ENCODE data around the gene SMARCAL1. TPM values are rescaled to one million over a fixed set of nuclear protein-coding genes. Genes with fewer than 3 reads are reported as not detected.
A peak's percentile ranks its signal among the peaks of the same experiment; 100 is the strongest.

The SMARCAL1 gene
- polyA plus RNA-seq, 1 experiment: 28.6 TPM

DNA sequence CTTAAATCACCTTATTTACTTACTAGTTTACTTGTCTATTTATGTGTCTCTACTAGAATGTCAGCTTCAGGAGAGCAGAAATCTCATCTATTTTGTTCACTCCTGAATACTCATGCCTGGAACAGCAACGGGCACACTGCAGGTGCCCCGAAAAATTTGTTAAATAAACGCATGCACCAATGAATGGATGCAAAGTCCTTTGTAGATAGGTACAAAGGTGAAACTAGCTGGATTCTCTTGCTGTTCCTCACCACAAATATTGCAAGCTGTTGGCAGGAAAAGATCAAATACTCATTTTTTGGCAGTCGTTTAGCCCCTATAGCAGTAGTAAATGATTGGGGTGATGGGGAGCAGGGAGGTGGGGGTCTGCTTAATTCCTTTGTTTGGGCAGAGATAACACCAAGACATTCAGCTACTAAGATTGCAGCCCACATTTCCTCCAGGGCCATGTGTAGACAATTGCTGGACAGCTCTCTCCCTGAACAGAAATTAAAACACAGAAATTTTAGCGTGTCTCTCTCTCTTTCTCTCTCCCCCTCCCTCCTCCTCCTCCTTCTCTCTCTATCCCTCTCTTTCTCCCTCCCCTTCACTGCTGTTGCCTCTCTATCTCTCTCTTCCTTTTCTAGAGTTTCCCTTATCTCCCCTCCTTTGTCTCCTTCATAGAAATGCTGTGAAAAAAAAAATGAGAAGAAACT, 45.4 kb upstream of the SMARCAL1 start:
- TF ChIP-seq, protein P1, sequence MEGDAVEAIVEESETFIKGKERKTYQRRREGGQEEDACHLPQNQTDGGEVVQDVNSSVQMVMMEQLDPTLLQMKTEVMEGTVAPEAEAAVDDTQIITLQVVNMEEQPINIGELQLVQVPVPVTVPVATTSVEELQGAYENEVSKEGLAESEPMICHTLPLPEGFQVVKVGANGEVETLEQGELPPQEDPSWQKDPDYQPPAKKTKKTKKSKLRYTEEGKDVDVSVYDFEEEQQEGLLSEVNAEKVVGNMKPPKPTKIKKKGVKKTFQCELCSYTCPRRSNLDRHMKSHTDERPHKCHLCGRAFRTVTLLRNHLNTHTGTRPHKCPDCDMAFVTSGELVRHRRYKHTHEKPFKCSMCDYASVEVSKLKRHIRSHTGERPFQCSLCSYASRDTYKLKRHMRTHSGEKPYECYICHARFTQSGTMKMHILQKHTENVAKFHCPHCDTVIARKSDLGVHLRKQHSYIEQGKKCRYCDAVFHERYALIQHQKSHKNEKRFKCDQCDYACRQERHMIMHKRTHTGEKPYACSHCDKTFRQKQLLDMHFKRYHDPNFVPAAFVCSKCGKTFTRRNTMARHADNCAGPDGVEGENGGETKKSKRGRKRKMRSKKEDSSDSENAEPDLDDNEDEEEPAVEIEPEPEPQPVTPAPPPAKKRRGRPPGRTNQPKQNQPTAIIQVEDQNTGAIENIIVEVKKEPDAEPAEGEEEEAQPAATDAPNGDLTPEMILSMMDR (IDR thresholded peaks at IDR 0.05; ENCODE audit: low read depth, low read length): no peak
- H3K4me3 ChIP-seq (ENCODE audit: low read depth, low read length): no peak overlapping the region
- no peaks in the 10 kb centered on the region for H3K9me3 ChIP-seq (ENCODE audit: control insufficient read depth, insufficient read depth, low read length)
- CTCF ChIA-PET: interaction anchor here (0.8 kb wide), 1 partner anchor 9 kb away, joined by 3 read pairs; no protein-coding TSS in a partner anchor
- no peak for DNase-seq (ENCODE audit: low read depth, low spot score)
- no peaks in the 10 kb centered on the region for H3K27me3 ChIP-seq (ENCODE audit: control insufficient read depth, insufficient read depth, low read length)
- POLR2A ChIA-PET: no interaction called here
- H3K27ac ChIP-seq (ENCODE audit: low read depth, low read length): no peak overlapping the region

DNA sequence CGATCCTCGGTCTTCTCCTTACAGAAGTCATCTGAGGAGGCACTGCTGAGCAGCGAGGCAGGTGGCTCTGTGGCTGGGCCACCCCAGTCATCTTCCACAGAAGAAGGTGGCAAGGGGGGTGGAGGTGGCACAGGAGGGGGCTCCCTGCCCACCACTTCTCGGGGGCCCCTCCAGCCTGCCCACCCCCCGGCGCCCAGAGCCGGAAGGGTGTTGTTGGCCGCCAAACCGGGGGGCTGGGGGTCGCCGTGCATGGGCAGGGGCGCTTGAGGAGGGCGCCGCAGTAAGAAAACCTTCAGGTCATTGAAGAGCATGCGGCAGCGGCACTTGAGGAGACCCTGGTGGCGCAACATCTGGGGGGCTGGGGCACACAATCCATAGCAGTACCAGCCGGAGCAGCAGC, 42.5 kb upstream of the SMARCAL1 start:
- Histone ChIP-seq H3K9me3 (ENCODE audit: control insufficient read depth, insufficient read depth, low read length) (no peaks in the 10 kb centered on the region), H3K27me3 (ENCODE audit: control insufficient read depth, insufficient read depth, low read length) (no peaks in the 10 kb centered on the region), H3K4me3 (ENCODE audit: low read depth, low read length) (no peak overlapping the region), H3K27ac (ENCODE audit: low read depth, low read length) (no peak overlapping the region)
- ChIA-PET CTCF (no interaction called here), POLR2A (no interaction called here)
- TF ChIP-seq, protein P1 (IDR thresholded peaks at IDR 0.05; ENCODE audit: low read depth, low read length): no peak
- no peak for DNase-seq (ENCODE audit: low read depth, low spot score)

DNA sequence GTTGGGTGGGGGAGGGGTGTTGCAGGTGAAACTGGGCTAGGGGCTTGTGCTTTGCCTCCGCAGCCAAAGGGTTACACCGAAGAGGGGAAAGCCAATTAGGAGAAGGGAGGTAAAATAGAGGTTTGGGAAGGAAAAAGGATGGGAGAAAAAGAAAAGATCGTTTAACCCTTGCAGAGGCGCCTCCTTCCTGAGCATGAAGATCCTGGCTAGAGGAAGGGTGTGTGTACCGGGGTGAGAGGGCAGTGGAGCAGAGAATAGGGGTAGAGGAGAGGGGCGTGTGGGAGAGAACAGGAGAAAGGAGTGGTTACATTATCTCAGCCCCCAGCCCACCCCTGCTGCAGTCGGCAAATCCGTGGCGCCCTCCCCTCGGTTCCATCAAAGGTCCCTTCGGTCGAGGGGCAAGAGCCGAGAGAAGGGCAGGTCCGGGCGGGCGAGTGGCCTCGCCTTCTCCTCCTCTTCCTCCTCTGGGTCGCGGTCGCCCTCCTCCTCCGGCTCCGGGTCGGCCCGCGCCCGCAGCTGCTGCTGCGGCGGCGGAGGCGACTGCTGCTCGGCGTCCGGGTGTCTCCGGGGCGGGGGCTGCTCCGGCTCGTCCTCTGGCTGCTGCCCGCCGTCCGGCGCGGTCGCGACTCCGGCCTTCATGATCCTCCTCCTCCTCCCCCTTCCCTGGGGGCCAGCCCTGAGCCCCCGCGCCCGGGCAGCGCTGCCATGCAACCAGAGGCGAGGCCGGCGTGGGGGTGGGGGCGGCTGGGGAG, 41.1 kb upstream of the SMARCAL1 start:
- Histone ChIP-seq H3K27ac (ENCODE audit: low read depth, low read length) (no peak overlapping the region), H3K4me3 (ENCODE audit: low read depth, low read length) (peak overlapping the region; percentile 81), H3K9me3 (ENCODE audit: control insufficient read depth, insufficient read depth, low read length) (no peaks in the 10 kb centered on the region), H3K27me3 (ENCODE audit: control insufficient read depth, insufficient read depth, low read length) (no peaks in the 10 kb centered on the region)
- ChIA-PET CTCF (interaction anchor here (4.2 kb wide), 1 partner anchor 33 kb away, joined by 24 read pairs; no protein-coding TSS in a partner anchor), POLR2A (interaction anchor here (1.0 to 2.2 kb wide), 2 partner anchors 41 to 51 kb away, joined by 3 to 10 read pairs; partner anchors contain the start of gene SMARCAL1)
- DNase-seq (ENCODE audit: low read depth, low spot score): no peak
- TF ChIP-seq, protein P1 (IDR thresholded peaks at IDR 0.05; ENCODE audit: low read depth, low read length): no peak

DNA sequence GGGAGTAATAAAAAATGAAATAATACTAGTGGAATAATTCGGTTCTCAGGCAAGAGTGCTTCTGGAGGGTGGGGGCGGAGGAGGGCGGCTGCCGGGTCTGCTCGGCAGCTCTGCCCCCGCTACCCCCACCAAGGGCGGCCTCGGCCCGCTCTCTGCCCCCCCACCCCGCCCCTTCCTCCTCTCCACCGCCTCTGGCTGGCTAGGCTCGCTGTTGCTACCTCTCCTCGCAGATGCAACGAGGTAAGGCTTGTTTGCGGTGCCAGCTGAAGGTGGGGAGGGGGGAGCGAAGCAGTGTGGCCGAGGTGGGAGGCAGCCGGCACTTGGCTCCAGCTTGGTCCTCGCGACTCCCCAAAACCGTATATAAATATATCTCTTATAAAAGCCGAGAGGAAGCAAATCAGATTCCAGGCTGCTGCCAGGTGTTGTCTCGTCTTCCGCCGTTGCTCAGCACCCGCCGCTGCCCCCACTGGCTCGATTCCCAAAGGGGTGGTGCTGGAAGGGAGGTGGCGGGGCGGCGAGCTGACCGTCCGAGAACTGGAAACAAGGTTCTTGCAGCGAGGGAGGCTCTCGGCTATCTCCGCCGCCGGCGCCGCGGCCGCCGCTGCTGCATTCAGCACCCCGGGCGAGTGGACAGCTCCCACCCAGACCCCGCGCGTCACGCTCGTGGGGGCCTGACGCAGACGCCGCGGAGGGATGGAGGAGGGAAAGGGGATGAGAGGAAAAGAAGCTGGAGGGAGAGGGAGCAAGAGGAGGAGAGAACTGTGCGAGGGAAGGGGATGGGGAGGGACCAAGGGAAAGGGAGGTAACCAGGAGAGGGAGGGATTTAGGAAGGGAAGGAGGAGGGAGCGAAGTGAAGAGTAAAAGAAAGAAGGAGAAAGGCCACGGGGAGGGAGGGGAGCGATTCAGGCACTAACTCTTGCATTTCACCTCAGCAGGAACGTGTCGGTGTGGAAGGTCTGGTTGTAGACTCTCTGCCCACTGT, 40.3 kb upstream of the SMARCAL1 start, which contains the start of gene MARCHF4:
MARCHF4 (minus strand) TSS at position 763 of the 982 bp plus-strand sequence. CDS start 2,223 bp downstream, outside the sequence.
- ChIA-PET CTCF (interaction anchor here (4.2 kb wide), 1 partner anchor 32 kb away, joined by 24 read pairs; no protein-coding TSS in a partner anchor), POLR2A (interaction anchor here (0.6 to 2.2 kb wide), 15 partner anchors 9 to 1075 kb away, joined by 3 to 13 read pairs (median 4); partner anchors contain the start of genes RPL37A and SMARCAL1)
- Histone ChIP-seq H3K4me3 (ENCODE audit: low read depth, low read length) (peak within 1 kb of the TSS; percentile 81), H3K9me3 (ENCODE audit: control insufficient read depth, insufficient read depth, low read length) (no peaks in the 10 kb centered on the region), H3K27me3 (ENCODE audit: control insufficient read depth, insufficient read depth, low read length) (no peaks in the 10 kb centered on the region), H3K27ac (ENCODE audit: low read depth, low read length) (peak within 1 kb of the TSS; percentile 96)
- DNase-seq (ENCODE audit: low read depth, low spot score): peak; percentile 60
- TF ChIP-seq, protein P1 (IDR thresholded peaks at IDR 0.05; ENCODE audit: low read depth, low read length): no peak

Data from AG04450 (cell line).